Colon (tissue), 2 donors: ENCODE data around the gene SORCS3.

ENCODE experiments used
- FAIRE-seq: peaks from 2 replicates; lab custom pipeline; 2012; peaks lifted over from hg19 to GRCh38; lab: Jason Lieb, UNC
- donor health status: control.
- donor health status: control.

The SORCS3 gene

DNA sequence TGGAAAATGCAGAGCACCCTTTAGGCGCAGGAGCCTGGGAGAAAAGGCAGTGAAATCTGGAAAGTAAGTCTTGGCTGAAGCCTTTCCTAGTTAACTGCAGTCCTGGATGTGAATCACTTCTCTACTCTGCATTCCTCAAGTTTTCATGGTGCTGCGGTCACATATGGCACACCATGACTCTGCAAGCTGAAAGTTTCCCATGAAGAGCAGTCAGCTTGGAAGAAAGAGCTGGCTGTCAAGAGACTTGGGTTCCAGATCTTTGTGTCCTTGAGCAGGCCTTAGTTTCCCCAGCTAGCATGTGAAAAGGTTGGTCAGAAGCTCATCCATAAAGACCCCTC, 548.3 kb downstream of the SORCS3 start:
- FAIRE-seq, result no peak

DNA sequence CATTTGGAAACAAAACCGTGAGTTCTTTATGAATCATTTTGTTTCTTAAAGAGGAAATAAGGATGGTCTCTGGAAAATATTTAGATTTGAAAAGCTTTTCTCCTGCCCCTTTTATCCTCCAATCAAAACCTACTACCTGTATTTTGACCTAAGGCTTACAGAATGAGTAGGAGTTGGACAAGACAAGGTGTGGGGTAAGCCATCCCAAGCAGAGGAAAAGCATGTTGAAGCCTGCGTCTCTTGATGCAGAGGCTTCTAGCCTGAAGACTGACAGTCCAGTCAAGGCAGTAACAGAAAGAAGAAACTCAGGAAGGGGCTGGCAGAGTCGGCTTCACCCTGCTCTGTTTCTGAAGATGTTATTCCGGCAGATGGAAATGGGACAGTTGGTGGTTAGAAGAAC, 551.1 kb downstream of the SORCS3 start:
- no peak for FAIRE-seq

DNA sequence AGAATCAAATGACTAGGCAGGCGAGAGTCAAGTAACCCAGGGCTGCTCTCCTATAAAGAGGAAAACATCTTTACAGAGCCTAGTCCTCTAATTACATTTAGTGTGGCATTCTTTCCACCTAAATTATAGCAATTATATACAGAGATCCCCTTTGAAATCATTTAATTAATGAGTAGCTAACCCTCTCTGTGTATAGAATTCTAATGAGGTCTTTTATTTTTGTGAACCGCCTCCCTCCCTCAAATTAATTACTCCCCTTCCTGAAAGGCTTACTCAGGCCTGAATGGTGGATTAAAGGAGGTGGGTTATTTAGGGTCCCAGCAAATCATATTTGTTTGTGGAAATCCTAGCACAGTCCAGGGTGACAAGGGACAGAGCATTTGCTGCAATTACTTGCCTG, 551.8 kb downstream of the SORCS3 start:
- FAIRE-seq, result no peak

DNA sequence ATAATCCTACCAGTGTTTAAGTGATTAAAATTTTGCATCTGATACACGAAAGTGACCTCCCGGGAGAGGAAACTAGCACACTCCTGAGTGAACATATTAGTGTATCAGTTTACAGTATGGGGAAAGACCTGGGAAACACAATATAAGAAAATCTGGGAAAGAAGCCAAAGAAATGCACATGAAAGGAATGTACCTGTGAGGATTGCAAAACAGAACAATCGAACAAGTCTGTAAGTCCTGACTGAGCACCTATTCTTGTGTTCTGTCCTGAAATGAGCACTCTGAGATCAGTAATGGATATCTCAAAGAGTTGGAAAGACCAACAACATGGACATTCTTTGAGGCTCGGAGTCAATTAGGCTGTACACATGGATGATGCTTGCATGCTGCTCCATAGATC, 554.7 kb downstream of the SORCS3 start:
- no peak for FAIRE-seq

DNA sequence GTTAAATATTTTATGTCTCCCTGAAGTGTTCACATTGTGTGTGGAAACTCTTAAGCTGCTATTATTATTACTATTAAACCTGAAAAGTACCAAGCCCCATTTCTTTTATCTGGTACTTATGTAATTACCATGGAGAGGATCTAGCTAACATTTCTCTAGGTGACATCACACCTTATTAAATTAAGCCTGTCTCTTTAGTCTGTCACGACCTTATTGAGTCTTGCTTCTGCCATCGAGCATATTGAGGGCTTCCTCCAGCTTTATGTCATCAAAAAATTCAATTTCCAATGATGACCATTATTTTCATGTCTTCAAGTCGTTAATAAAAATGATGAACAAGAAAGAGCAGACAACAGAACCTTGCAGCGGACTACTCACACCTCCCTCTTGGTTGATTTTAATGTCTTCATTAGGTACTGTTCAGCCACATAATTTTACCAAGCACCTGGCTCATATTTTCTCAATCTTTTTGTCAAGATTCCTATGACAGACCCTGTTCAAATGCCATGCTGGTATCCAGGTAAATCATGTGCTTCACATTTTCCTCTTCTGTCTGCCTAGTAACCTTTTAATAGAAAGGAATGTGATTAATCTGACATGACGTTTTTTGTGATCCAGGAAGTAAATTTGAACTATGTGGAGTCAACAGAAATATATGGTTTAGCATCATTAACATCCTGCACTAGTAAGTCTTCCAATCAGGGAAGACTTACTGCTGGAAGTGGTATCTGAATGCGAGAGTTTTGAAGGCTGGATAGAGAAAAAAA, 556.7 kb downstream of the SORCS3 start:
- no peak for FAIRE-seq

DNA sequence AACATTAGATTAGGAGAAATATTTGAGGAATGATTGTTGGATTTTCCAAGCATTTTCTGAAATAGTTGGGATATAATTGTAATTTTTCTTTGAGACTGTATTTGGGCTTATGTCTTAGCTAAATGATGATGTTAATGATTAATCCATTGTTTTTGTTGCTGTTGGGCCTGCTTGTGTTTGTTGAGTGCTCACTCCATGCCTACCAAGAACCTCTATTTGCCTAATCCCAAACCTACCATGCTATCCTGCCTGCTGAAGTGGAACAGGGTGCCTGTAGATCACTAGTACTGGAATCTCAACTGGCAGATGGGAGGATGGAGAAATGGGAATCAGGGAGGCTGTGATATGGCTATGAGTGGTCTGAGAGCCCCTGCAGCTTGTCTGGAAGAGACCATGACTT, 565.5 kb downstream of the SORCS3 start:
- FAIRE-seq, result no peak

DNA sequence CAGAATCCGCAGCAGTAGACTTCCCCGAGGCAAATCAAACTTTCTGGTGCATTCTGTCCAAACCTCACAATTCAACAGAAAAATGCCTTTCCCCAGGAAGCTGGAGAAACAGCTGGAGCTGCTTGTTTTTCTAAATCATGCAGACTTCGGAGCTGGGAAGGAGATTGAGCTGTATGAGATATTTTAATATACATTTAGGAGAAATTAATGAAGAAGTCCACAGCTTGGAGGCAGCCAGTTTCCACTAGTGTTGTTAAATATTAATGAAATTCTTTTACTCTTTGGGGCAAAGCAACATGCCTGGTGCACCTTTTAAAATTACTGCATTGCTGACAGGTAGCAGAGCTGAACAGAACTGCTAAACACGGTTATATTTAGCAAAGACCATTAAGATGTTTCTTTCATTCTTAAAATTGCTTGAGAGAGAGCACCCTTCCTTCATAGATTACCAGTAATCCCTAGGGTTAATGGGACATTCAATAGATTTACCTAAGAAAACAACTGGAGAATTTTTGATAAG, 566.4 kb downstream of the SORCS3 start:
- no peak for FAIRE-seq

DNA sequence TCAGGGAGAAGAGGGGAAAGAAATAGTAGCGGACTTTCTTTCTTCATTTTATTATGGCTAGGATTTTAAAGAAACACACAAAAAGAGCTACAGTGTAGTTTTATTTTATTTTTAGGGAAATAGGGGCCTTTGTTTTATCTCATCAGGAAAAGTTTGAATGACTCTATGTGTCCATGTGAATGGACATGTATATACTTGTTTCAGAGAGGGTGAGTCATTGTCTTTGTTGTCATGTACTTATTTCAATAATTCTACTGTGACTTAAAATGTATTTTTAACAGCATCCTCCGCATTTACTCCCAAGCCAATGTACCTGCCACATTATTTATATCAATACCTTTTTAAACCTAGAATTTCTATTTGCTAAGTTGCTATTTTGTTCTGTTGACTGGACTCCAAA, 569.5 kb downstream of the SORCS3 start:
- FAIRE-seq, result no peak

DNA sequence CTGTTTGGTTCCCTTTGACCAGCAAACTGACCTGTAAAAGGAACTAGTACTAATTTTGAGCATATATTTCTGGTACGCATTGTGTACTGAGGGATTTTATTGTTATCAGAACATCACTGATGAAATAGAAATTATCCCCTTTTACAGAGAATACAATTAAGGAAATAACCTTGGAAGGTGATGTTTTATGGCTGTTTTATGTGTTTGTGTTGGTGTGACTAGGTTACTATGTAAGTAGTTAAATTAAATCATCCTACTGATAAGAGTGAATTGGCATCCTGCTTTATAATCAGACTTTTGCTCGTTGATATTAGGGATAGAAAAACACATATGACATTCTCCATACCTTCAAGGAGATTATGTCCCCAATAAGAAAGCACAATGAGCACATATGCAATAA, 596.6 kb downstream of the SORCS3 start:
- FAIRE-seq, result no peak

DNA sequence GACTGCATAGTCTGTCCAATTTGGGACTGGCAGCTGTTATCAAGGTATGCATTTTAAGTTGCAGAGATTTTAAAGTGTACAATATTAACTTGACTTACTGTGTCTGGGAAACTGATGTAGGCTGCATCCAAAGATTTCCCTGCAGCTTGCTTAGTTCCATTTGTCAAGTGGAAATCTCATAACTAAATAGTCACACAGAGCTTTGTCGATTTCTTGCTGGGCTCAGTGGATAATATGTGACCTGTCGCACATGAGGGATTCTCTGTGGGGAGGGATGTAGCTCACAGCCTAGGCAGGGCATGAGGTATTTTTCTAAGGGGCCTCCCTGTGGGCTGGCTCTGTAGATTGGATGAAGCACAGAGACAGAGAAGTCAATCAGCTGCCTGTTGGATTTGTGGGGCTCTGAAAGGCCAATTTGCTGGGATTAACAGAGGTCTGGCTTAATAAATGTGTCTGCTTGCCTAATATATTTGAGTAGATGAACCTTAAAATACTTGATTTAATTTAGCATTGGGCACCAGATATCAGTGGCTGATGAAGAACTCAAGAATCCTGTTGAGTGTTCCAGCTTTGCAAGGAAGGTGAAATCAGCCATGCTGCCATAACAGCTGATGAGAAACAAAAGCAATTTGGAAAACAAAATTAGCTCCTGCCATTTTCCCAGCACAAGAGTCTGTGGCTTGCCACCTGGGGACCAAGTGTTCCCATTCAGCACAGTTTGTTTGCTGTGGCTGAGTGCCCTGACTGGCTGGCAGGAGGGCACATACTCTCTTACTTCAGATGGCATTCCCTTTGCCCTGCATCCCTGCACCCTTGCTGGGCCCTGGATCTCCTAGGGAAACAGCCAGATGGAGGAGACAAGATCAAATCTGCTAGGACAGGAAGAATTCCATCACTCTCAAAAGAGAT, 598.5 kb downstream of the SORCS3 start:
- FAIRE-seq, result no peak

DNA sequence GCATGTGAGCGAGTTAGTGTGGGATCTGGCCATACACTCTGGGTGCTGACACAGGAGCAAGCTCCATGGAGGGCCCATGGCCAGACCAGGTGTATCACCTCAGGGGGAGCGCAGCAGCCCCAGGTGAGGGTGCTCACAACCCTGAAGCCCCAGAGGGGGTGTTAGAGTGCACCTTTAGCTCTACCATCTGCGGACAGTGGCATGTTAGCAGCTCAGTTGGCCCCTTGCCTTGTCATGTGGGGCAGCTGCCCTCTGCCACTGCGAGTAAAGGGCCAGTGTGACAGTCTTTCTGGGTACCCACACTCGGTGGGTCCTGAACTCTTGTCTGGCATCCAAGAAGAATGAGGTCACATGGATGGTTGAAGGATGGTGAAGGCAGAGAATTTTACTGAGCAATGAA, 600.2 kb downstream of the SORCS3 start:
- FAIRE-seq, result no peak

DNA sequence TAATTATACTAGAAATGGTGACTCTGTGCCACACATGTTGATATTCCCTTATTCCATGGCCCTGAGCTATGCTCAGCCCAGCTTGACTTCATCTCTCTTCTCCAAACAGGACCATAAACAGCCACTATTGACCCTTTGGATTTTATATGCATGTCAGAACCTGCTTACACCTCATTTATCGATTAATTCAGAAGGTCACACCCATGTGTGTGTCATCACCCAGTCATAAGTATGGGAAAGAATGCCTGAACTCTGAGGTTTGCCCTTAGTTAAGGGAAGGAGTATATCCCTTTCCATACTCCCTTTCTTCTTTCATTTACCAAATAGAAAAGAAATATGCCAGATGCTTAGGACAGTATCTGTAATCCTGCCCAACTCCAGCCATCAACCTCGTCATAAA, 602.3 kb downstream of the SORCS3 start:
- no peak for FAIRE-seq

DNA sequence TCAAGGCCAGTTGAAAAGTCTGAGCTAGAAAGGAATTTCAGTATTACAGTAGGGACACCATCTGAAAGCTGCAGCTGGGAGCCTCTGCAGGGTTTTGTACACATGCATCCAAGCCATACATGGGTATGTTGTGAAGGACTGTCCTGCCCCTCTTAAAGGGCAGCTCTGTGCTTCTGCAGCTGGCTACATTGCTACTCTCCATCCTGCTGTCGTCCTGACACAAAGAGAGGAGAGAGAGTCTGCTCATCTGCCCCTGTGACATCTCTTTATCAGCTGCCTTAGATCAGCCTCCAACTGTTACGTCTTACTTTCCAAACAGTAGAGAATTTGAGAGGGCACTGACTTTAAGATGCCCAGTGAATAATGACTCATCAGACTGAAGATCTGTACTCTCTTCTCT, 602.7 kb downstream of the SORCS3 start:
- FAIRE-seq, result no peak

DNA sequence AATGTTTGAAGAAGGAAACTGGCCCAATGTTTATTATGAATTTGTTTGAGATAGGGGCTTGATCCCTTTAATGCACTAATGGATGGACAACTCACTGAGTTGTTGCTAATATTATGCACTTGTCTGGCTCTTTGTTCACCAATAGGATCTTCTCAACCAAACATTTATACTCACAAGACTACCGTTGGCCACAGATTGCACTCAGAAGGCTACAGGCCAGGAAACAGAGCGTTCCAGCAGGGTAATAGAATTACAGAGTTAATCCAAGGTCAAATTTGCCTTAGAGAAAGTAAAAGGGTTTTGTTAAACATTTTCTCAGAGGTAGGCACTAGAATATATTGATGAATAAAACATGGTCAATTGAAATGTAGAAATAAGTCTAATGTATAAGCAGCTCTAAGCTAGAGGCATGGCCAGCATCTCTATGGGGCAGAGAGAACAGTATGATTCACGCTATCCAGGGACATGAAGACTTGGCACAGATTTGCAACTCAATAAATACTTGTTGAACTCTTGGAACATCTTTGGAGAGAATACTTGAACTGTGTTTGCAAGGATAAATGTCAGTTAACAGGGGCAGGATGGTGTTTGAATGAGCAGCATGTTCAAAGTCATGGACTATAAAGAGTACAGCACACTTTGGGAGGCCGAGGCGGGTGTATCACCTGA, 606.9 kb downstream of the SORCS3 start:
- no peak for FAIRE-seq

DNA sequence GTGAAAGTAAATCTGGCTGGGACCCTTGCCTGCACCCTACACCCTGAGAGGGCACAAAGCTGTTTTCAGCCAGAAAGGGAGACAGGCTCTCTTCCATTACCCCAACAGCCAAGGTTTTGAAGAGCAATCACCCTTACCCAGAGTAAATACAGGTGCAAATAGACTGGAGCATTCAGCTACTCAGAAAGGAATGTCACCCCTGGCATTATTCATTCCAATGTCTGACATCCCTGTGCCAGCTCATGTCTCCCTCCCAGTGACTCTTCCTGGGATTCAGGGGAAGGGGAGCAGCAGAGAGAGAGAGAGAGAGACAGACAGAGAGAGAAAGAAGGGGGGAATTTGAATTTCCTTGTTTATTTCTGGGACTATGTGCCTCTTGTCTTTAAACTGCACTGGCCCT, 611.8 kb downstream of the SORCS3 start:
- no peak for FAIRE-seq

DNA sequence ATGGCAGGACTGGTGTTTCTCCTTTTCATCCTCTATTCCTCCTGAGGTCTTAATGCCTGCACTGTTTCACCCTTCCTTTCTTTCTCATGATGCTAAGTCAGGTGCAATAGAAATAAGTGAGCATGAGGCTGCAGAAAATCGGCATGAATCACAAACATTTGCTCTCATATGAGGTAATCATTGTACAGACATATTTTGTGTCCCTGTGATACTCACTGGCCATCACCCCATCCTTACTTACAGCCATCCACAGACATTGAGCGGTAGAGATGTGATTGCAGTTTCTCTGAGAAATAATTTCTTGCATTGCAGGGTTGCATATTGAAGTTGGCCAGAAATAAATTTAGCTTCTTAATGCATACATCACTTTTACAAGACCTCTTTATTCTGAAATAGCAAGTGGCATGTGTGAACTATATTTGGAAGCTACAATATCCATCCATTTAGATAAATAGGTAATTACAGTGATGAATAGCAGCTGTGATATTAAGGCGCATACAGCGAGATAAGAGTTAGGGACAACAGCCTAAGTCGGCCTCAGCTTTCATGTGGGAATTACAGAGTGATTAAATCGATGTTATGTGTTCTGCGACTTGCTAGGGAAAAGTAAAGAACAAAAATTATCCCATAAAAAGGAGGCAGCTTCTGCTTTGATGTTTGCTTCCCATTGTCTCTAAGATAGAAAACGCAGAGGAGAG, 612.6 kb downstream of the SORCS3 start:
- no peak for FAIRE-seq

DNA sequence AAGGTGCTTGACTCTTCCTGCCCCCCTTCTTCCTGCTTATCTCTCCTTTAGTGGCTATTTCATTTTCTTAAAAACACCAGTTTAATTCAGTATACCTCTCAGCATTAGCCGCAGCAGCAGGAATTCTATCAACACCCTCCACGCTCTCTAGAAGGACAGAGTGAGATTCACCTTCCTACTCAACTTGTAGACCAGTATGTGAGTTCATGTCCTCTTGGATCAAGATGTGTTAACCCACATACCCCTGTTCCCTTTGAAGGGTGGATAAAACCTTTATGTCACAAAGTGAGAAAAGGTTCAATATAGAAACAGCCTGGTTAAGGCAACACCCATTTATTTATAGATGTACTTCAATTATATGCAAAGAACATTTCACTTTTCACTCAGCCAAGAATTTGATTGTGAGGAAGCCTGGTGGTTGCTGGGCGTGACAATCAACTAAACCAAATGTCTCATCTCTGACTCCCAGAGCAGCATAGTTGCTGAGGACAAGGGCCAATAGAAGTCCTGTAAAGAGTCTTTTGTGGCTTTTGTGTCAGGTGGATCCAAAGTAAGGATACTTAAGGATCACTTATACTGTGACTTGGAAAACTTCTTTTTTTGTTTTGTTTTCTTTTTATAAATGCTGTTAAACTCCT, 617.1 kb downstream of the SORCS3 start:
- no peak for FAIRE-seq

DNA sequence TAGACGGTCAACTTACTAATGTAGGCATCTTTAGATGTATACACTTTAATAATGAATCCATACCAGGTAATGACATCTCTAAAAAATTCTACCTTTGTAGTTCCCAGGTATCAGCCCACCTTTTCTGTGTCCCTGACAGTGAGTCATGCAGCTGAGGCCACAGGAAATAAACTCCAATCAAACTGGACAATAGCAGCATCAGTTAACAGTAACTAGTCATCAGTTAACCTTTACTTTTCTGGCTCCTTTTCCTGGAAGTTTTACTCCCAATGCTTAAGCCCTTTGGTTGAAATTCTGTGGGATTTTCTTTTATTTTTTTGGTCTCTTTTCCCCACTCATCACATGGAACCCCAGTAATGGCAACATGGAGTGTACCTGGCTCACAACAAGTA, 617.6 kb downstream of the SORCS3 start:
- FAIRE-seq, result no peak

DNA sequence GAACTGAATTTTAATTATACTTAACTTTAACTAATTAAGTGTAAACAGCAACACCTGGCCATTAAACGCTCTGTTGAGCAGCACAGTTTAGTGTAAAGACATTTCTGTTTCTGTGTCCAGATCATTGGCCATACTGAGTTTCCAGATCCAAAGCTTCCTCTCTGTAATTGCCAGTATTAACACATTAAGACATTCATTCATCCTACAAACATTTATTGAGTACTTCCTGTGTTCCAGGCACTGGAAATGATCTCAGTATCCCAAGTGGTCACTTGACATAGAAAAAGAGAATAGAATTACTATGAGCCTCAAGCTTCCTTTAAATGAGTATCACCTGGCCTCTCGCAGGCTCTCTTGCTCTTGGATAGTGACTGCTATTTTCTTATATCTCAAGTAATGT, 618.1 kb downstream of the SORCS3 start:
- no peak for FAIRE-seq

DNA sequence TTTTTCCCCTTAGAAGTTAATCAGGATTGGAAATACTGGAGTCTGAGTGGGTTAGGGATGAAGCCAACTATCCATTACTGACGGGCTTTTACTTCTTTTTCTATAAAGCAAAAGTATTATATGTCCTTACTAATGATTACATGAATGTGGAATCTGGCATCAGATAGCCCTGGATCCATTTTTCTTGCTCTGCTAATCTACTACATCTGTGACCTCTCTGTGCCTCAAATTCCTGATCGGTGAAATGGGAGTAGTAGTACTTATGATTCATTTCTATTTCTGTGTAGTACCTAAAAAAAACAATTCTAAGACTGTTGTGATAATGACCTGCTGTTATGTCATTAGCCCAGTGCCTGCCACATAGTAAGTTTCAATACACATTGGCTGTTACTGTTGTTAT, 621.6 kb downstream of the SORCS3 start:
- FAIRE-seq, result no peak

DNA sequence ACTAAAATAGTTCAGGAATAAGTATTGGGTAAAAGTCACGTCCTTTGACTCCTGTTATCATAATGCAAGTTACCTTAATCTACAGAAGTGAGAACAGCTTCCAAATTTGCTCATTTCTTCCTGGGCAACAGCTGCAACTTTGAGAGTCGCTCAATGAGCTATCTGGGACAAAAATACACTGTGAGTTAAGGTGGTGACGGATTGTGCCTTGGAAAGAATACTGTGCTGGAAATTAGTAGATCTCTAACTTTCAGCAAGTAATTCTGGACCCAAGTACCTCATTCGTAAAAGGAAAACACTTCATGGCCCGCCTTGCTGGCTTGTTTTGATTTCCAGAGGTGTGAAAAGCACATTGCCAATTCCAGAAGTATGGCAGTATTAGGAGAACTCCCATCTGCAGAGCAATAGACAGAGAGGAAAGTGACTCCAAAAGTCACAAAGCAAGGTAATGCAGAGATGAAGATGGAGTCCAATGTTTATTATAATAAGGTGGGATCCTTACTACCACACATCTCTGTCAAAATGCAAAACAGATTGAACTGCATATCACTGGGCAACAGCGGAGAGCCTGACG, 626.0 kb downstream of the SORCS3 start:
- FAIRE-seq, result no peak
